ENCODE data around the gene PRCP. TPM values are rescaled to one million over a fixed set of nuclear protein-coding genes. Genes with fewer than 3 reads are reported as not detected.

PRCP gene
- total RNA-seq, 1 donor from 2014 or later: 27.5 TPM

GRCh38 chr11:82902880-82903279, 2.6 kb upstream of the PRCP start:
- H3K36me3 Mint-ChIP-seq (ENCODE audit: low read depth): no peaks in the 10 kb centered on the region
- DNase-seq (ENCODE audit: low spot score): no peak
- H3K4me1 Mint-ChIP-seq (ENCODE audit: low read depth): peaks cover 56% of the 10 kb centered on the region
- no peak overlapping the region for H3K27ac Mint-ChIP-seq
- no peaks in the 10 kb centered on the region for H3K27me3 Mint-ChIP-seq (ENCODE audit: low read depth)
- intact Hi-C loops (cut with micrococcal nuclease): no loop called here
- H3K9me3 Mint-ChIP-seq: no peaks in the 10 kb centered on the region
- H3K4me3 Mint-ChIP-seq (ENCODE audit: low read depth): peak overlapping the region; percentile 100

- Mint-ChIP-seq H3K27ac (peak overlapping the region; percentile 100), H3K27me3 (ENCODE audit: low read depth) (no peaks in the 10 kb centered on the region), H3K4me3 (ENCODE audit: low read depth) (peak overlapping the region; percentile 100), H3K4me1 (ENCODE audit: low read depth) (peaks cover 56% of the 10 kb centered on the region), H3K9me3 (no peaks in the 10 kb centered on the region), H3K36me3 (ENCODE audit: low read depth) (no peaks in the 10 kb centered on the region)
- DNase-seq (ENCODE audit: low spot score): no peak
- intact Hi-C loops (cut with micrococcal nuclease): loop anchor here (1.0 to 2.0 kb wide), 8 partner anchors 18 to 384 kb away; partner anchors contain the start of genes ANKRD42, CCDC90B and RAB30
These were observed 1.8 kb upstream of the PRCP start for GRCh38 chr11:82901922-82902485.

- peak; percentile 91 for DNase-seq (ENCODE audit: low spot score)
- peak within 1 kb of the TSS; percentile 100 for H3K4me3 Mint-ChIP-seq (ENCODE audit: low read depth)
- peaks cover 54% of the 10 kb centered on the region for H3K4me1 Mint-ChIP-seq (ENCODE audit: low read depth)
- no peaks in the 10 kb centered on the region for H3K27me3 Mint-ChIP-seq (ENCODE audit: low read depth)
- intact Hi-C loops (cut with micrococcal nuclease): loop anchor here (1.0 to 2.0 kb wide), 8 partner anchors 19 to 385 kb away; partner anchors contain the start of genes ANKRD42, CCDC90B and RAB30
- no peaks in the 10 kb centered on the region for H3K36me3 Mint-ChIP-seq (ENCODE audit: low read depth)
- peak within 1 kb of the TSS; percentile 100 for H3K27ac Mint-ChIP-seq
- no peaks in the 10 kb centered on the region for H3K9me3 Mint-ChIP-seq
These were observed 1.1 kb upstream of the PRCP start, which contains the start of gene DDIAS for GRCh38 chr11:82901165-82901921. DDIAS (plus strand) TSS chr11:82901736; CDS start chr11:82914739, 13,003 bp downstream.

GRCh38 chr11:82899957-82900276, 313 bp downstream of the PRCP start:
- intact Hi-C loops (cut with micrococcal nuclease): loop anchor here (1.0 to 2.0 kb wide), 3 partner anchors 27 to 81 kb away; no protein-coding TSS in a partner anchor
- no peaks in the 10 kb centered on the region for H3K36me3 Mint-ChIP-seq (ENCODE audit: low read depth)
- H3K4me1 Mint-ChIP-seq (ENCODE audit: low read depth): peaks cover 59% of the 10 kb centered on the region
- H3K9me3 Mint-ChIP-seq: no peaks in the 10 kb centered on the region
- DNase-seq (ENCODE audit: low spot score): no peak
- peak overlapping the region; percentile 100 for H3K27ac Mint-ChIP-seq
- peak overlapping the region; percentile 100 for H3K4me3 Mint-ChIP-seq (ENCODE audit: low read depth)
- H3K27me3 Mint-ChIP-seq (ENCODE audit: low read depth): no peaks in the 10 kb centered on the region

- H3K4me3 Mint-ChIP-seq (ENCODE audit: low read depth): peak overlapping the region; percentile 100
- peaks cover 59% of the 10 kb centered on the region for H3K4me1 Mint-ChIP-seq (ENCODE audit: low read depth)
- H3K36me3 Mint-ChIP-seq (ENCODE audit: low read depth): no peaks in the 10 kb centered on the region
- no peaks in the 10 kb centered on the region for H3K9me3 Mint-ChIP-seq
- peak overlapping the region; percentile 100 for H3K27ac Mint-ChIP-seq
- no peaks in the 10 kb centered on the region for H3K27me3 Mint-ChIP-seq (ENCODE audit: low read depth)
- intact Hi-C loops (cut with micrococcal nuclease): loop anchor here (2.0 kb wide), 1 partner anchor 27 kb away; no protein-coding TSS in a partner anchor
- no peak for DNase-seq (ENCODE audit: low spot score)
These were observed 927 bp downstream of the PRCP start for GRCh38 chr11:82899186-82899820.

- H3K27ac Mint-ChIP-seq: no peak overlapping the region
- no peak overlapping the region for H3K4me3 Mint-ChIP-seq (ENCODE audit: low read depth)
- no peaks in the 10 kb centered on the region for H3K9me3 Mint-ChIP-seq
- peaks cover 49% of the 10 kb centered on the region for H3K4me1 Mint-ChIP-seq (ENCODE audit: low read depth)
- H3K36me3 Mint-ChIP-seq (ENCODE audit: low read depth): no peaks in the 10 kb centered on the region
- no peaks in the 10 kb centered on the region for H3K27me3 Mint-ChIP-seq (ENCODE audit: low read depth)
- intact Hi-C loops (cut with micrococcal nuclease): loop anchor here (2.0 kb wide), 1 partner anchor 25 kb away; no protein-coding TSS in a partner anchor
- no peak for DNase-seq (ENCODE audit: low spot score)
These were observed 2.0 kb downstream of the PRCP start for GRCh38 chr11:82898241-82898640.

- intact Hi-C loops (cut with micrococcal nuclease): no loop called here
- no peaks in the 10 kb centered on the region for H3K27me3 Mint-ChIP-seq (ENCODE audit: low read depth)
- DNase-seq (ENCODE audit: low spot score): no peak
- no peaks in the 10 kb centered on the region for H3K36me3 Mint-ChIP-seq (ENCODE audit: low read depth)
- peaks cover 36% of the 10 kb centered on the region for H3K4me1 Mint-ChIP-seq (ENCODE audit: low read depth)
- no peak overlapping the region for H3K4me3 Mint-ChIP-seq (ENCODE audit: low read depth)
- H3K27ac Mint-ChIP-seq: no peak overlapping the region
- no peaks in the 10 kb centered on the region for H3K9me3 Mint-ChIP-seq
These were observed 4.0 kb downstream of the PRCP start for GRCh38 chr11:82896183-82896582.

GRCh38 chr11:82895437-82896091, 4.7 kb downstream of the PRCP start:
- H3K27me3 Mint-ChIP-seq (ENCODE audit: low read depth): no peaks in the 10 kb centered on the region
- H3K4me1 Mint-ChIP-seq (ENCODE audit: low read depth): peaks cover 35% of the 10 kb centered on the region
- intact Hi-C loops (cut with micrococcal nuclease): no loop called here
- no peaks in the 10 kb centered on the region for H3K36me3 Mint-ChIP-seq (ENCODE audit: low read depth)
- DNase-seq (ENCODE audit: low spot score): no peak
- no peak overlapping the region for H3K4me3 Mint-ChIP-seq (ENCODE audit: low read depth)
- no peak overlapping the region for H3K27ac Mint-ChIP-seq
- H3K9me3 Mint-ChIP-seq: no peaks in the 10 kb centered on the region

- Mint-ChIP-seq H3K4me1 (ENCODE audit: low read depth) (peaks cover 18% of the 10 kb centered on the region), H3K36me3 (ENCODE audit: low read depth) (no peaks in the 10 kb centered on the region), H3K27me3 (ENCODE audit: low read depth) (no peaks in the 10 kb centered on the region), H3K27ac (no peak overlapping the region), H3K9me3 (no peaks in the 10 kb centered on the region), H3K4me3 (ENCODE audit: low read depth) (no peak overlapping the region)
- intact Hi-C loops (cut with micrococcal nuclease): no loop called here
- no peak for DNase-seq (ENCODE audit: low spot score)
These were observed 7.5 kb downstream of the PRCP start for GRCh38 chr11:82892611-82893169.

- Mint-ChIP-seq H3K4me3 (ENCODE audit: low read depth) (no peak overlapping the region), H3K9me3 (no peaks in the 10 kb centered on the region), H3K4me1 (ENCODE audit: low read depth) (peaks cover 7% of the 10 kb centered on the region), H3K27me3 (ENCODE audit: low read depth) (no peaks in the 10 kb centered on the region), H3K36me3 (ENCODE audit: low read depth) (no peaks in the 10 kb centered on the region), H3K27ac (no peak overlapping the region)
- intact Hi-C loops (cut with micrococcal nuclease): no loop called here
- DNase-seq (ENCODE audit: low spot score): no peak
These were observed 9.3 kb downstream of the PRCP start for GRCh38 chr11:82890936-82891335.

- no peaks in the 10 kb centered on the region for H3K27me3 Mint-ChIP-seq (ENCODE audit: low read depth)
- H3K27ac Mint-ChIP-seq: no peak overlapping the region
- intact Hi-C loops (cut with micrococcal nuclease): no loop called here
- no peak overlapping the region for H3K4me3 Mint-ChIP-seq (ENCODE audit: low read depth)
- no peaks in the 10 kb centered on the region for H3K9me3 Mint-ChIP-seq
- DNase-seq (ENCODE audit: low spot score): no peak
- H3K36me3 Mint-ChIP-seq (ENCODE audit: low read depth): no peaks in the 10 kb centered on the region
- H3K4me1 Mint-ChIP-seq (ENCODE audit: low read depth): no peaks in the 10 kb centered on the region
These were observed 10.3 kb downstream of the PRCP start for GRCh38 chr11:82890002-82890341.

GRCh38 chr11:82889133-82890001, 10.9 kb downstream of the PRCP start:
- no peak for DNase-seq (ENCODE audit: low spot score)
- no peaks in the 10 kb centered on the region for H3K9me3 Mint-ChIP-seq
- H3K4me3 Mint-ChIP-seq (ENCODE audit: low read depth): no peak overlapping the region
- no peaks in the 10 kb centered on the region for H3K36me3 Mint-ChIP-seq (ENCODE audit: low read depth)
- no peaks in the 10 kb centered on the region for H3K27me3 Mint-ChIP-seq (ENCODE audit: low read depth)
- intact Hi-C loops (cut with micrococcal nuclease): no loop called here
- H3K4me1 Mint-ChIP-seq (ENCODE audit: low read depth): no peaks in the 10 kb centered on the region
- no peak overlapping the region for H3K27ac Mint-ChIP-seq
